K562 (cell line): ENCODE results near the gene DIAPH3.

Experiments used
- E2F4 ChIP-seq: sonication (generic); formaldehyde crosslinking; IDR thresholded peaks from 2 replicates; pipeline ENCODE4 v1.8.0; 2022; ENCODE audit warnings: mild to moderate bottlenecking, low read depth, missing genetic modification reagents
- MLX ChIP-seq, 2 experiments: fragments of 450-650 bp in 1 of 2; sonication (generic) in 1 of 2; formaldehyde crosslinking; conservative IDR thresholded peaks; 2 replicates each; pipeline versions ENCODE4 v1.4.0 to v1.8.1; 2020 to 2022; ENCODE audit warnings: mild to moderate bottlenecking in 1 of 2, missing genetic modification reagents in 1 of 2
- NR2C2 ChIP-seq, 2 experiments: fragments of 200-800 bp in 1 of 2; sonication (Bioruptor generic) in 1 of 2; sonication (generic) in 1 of 2; formaldehyde crosslinking in 1 of 2; IDR thresholded peaks; 2 replicates each; pipeline versions ENCODE4 v1.6.1 to v1.8.0; 2016 to 2022; ENCODE audit warnings: mild to moderate bottlenecking in 1 of 2, missing compliant biosample characterization in 1 of 2, missing genetic modification characterization in 1 of 2, missing genetic modification reagents in 1 of 2
- ZBTB43 ChIP-seq: sonication (generic); formaldehyde crosslinking; IDR thresholded peaks from 2 replicates; pipeline ENCODE4 v1.8.0; 2023; ENCODE audit warnings: mild to moderate bottlenecking, missing genetic modification reagents
- ZNF174 ChIP-seq: fragments of 250-450 bp; sonication (Bioruptor Pico); IDR thresholded peaks from 2 replicates; pipeline ENCODE4 v1.4.0; 2020; ENCODE audit warnings: mild to moderate bottlenecking
- ZNF717 ChIP-seq: fragments of 250-450 bp; sonication (Bioruptor Pico); IDR thresholded peaks from 2 replicates; pipeline ENCODE4 v1.5.0; 2021
- ZNF766 ChIP-seq: fragments of 200-800 bp; sonication (Bioruptor generic); conservative IDR thresholded peaks from 2 replicates; pipeline ENCODE4 v1.6.1; 2016; ENCODE audit warnings: missing genetic modification characterization, missing compliant biosample characterization
- TF ChIP-seq, protein P1 (sequence below), 3 experiments: IDR thresholded peaks in 2 of 3; conservative IDR thresholded peaks in 1 of 3; 2 replicates each; pipeline ENCODE4 v1.5.1; 2011 to 2012; ENCODE audit warnings: low read length in 3 of 3, mild to moderate bottlenecking in 3 of 3, control low read depth in 2 of 3, improper control_type of control experiment in 1 of 3, inconsistent platforms in 1 of 3, low read depth in 1 of 3, mixed read lengths in 1 of 3, moderate library complexity in 1 of 3; ENCODE audit not compliant: insufficient read depth in 2 of 3

DNA sequence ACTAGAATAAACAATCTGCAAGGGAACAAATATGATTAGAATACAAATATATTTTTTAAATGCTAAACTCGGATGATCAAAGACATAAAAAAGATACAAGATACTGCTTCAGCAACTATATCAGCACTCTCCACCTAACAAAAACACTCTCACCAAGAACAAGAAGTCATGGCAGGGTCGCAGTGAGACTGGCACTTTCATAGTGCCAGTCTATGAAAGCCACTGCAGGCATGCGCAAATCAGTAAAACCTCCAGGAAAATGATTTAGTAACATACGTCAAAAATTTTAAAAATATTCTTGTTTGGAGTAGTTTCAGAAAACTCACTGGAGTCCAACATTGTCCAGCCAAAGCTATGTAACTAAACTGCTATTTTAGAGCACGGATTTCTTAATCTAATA lies 295.9 kb downstream of the DIAPH3 start:
- TF ChIP-seq ZNF717 (CRISPR knock-in tag) (no peak), ZBTB43 (no peak), NR2C2 (CRISPR knock-in tag; IDR thresholded peaks at IDR 0.05) (no peak), NR2C2 (tag; IDR thresholded peaks at IDR 0.05) (no peak), ZNF174 (CRISPR knock-in tag) (no peak), MLX (CRISPR knock-in tag; conservative IDR thresholded peaks at IDR 0.05) (no peak), ZNF766 (CRISPR knock-in tag) (no peak), E2F4 (CRISPR knock-in tag) (no peak)
- TF ChIP-seq, protein P1, sequence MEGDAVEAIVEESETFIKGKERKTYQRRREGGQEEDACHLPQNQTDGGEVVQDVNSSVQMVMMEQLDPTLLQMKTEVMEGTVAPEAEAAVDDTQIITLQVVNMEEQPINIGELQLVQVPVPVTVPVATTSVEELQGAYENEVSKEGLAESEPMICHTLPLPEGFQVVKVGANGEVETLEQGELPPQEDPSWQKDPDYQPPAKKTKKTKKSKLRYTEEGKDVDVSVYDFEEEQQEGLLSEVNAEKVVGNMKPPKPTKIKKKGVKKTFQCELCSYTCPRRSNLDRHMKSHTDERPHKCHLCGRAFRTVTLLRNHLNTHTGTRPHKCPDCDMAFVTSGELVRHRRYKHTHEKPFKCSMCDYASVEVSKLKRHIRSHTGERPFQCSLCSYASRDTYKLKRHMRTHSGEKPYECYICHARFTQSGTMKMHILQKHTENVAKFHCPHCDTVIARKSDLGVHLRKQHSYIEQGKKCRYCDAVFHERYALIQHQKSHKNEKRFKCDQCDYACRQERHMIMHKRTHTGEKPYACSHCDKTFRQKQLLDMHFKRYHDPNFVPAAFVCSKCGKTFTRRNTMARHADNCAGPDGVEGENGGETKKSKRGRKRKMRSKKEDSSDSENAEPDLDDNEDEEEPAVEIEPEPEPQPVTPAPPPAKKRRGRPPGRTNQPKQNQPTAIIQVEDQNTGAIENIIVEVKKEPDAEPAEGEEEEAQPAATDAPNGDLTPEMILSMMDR (IDR thresholded peaks at IDR 0.05 in 2 of 3, conservative IDR thresholded peaks at IDR 0.05 in 1 of 3; ENCODE audit: insufficient read depth in 2 of 3, low read depth in 1 of 3, low read length in 3 of 3), result no peak
